Measurements from ENCODE around the gene SLC39A11. TPM values are rescaled to one million over a fixed set of nuclear protein-coding genes. Genes with fewer than 3 reads are reported as not detected.

SLC39A11 gene
- total RNA-seq, 1 experiment from 2014 or later = 18.6 TPM

- no TSS peak for BruUV-seq (replicated peaks)
- Histone ChIP-seq H3K9me3 (ENCODE audit: low read depth, low read length, poor library complexity, severe bottlenecking) (no peaks in the 10 kb centered on the region), H3K27ac (ENCODE audit: low read depth, low read length, poor library complexity, severe bottlenecking) (no peak overlapping the region), H3K27me3 (replicated peaks; ENCODE audit: insufficient read depth, low read depth, low read length, poor library complexity) (no peaks in the 10 kb centered on the region), H3K36me3 (ENCODE audit: insufficient read depth, low read length, poor library complexity, severe bottlenecking) (no peaks in the 10 kb centered on the region), H3K4me1 (ENCODE audit: insufficient read depth, low read length, poor library complexity, severe bottlenecking) (peaks cover under 1% of the 10 kb centered on the region), H3K4me3 (ENCODE audit: low read depth, low read length, poor library complexity, severe bottlenecking) (no peak overlapping the region)
- TF ChIP-seq, protein P1, sequence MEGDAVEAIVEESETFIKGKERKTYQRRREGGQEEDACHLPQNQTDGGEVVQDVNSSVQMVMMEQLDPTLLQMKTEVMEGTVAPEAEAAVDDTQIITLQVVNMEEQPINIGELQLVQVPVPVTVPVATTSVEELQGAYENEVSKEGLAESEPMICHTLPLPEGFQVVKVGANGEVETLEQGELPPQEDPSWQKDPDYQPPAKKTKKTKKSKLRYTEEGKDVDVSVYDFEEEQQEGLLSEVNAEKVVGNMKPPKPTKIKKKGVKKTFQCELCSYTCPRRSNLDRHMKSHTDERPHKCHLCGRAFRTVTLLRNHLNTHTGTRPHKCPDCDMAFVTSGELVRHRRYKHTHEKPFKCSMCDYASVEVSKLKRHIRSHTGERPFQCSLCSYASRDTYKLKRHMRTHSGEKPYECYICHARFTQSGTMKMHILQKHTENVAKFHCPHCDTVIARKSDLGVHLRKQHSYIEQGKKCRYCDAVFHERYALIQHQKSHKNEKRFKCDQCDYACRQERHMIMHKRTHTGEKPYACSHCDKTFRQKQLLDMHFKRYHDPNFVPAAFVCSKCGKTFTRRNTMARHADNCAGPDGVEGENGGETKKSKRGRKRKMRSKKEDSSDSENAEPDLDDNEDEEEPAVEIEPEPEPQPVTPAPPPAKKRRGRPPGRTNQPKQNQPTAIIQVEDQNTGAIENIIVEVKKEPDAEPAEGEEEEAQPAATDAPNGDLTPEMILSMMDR (conservative IDR thresholded peaks at IDR 0.05; ENCODE audit: low read depth, low read length) = no peak
- TF ChIP-seq EZH2 (IDR thresholded peaks at IDR 0.05; ENCODE audit: borderline replicate concordance, low read depth, low read length, poor library complexity, severe bottlenecking) = no peak
- DNase-seq (ENCODE audit: low spot score) = no peak
- intact Hi-C loops (cut with micrococcal nuclease; ENCODE audit: unreplicated experiment) = no loop called here
- ChIA-PET POLR2A (ENCODE audit: low non-redundant PET) (no interaction called here), CTCF (no interaction called here)
Measured at GRCh38 chr17:72998343-72998742, 94.1 kb downstream of the SLC39A11 start.

DNA sequence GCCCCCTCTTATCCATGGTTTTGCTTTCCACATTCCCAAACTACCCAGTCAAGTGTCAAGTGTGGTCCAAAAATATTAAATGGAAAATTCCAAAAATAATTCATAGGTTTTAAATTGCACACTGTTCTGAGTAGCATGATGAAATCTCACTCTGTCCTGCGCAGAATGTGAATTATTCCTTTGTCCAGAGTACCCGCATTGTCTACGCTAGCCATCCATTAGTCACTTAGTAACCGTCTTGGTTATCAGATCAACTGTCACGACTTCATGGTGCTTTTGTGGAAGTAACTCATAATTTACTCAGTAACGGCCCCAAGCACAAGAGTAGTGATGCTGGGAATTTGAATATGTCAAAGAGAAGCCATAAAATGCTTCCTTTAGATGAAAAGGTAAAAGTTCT, 94.9 kb downstream of the SLC39A11 start:
- ChIA-PET CTCF (no interaction called here), POLR2A (ENCODE audit: low non-redundant PET) (no interaction called here)
- H3K36me3 ChIP-seq (ENCODE audit: insufficient read depth, low read length, poor library complexity, severe bottlenecking) = no peaks in the 10 kb centered on the region
- H3K27ac ChIP-seq (ENCODE audit: low read depth, low read length, poor library complexity, severe bottlenecking) = no peak overlapping the region
- no TSS peak for BruUV-seq (replicated peaks)
- no peak overlapping the region for H3K4me3 ChIP-seq (ENCODE audit: low read depth, low read length, poor library complexity, severe bottlenecking)
- H3K4me1 ChIP-seq (ENCODE audit: insufficient read depth, low read length, poor library complexity, severe bottlenecking) = peaks cover 7% of the 10 kb centered on the region
- no peaks in the 10 kb centered on the region for H3K9me3 ChIP-seq (ENCODE audit: low read depth, low read length, poor library complexity, severe bottlenecking)
- DNase-seq (ENCODE audit: low spot score) = no peak
- H3K27me3 ChIP-seq (replicated peaks; ENCODE audit: insufficient read depth, low read depth, low read length, poor library complexity) = no peaks in the 10 kb centered on the region
- TF ChIP-seq EZH2 (IDR thresholded peaks at IDR 0.05; ENCODE audit: borderline replicate concordance, low read depth, low read length, poor library complexity, severe bottlenecking) = no peak
- TF ChIP-seq, protein P1 (conservative IDR thresholded peaks at IDR 0.05; ENCODE audit: low read depth, low read length) = no peak
- intact Hi-C loops (cut with micrococcal nuclease; ENCODE audit: unreplicated experiment) = no loop called here

DNA sequence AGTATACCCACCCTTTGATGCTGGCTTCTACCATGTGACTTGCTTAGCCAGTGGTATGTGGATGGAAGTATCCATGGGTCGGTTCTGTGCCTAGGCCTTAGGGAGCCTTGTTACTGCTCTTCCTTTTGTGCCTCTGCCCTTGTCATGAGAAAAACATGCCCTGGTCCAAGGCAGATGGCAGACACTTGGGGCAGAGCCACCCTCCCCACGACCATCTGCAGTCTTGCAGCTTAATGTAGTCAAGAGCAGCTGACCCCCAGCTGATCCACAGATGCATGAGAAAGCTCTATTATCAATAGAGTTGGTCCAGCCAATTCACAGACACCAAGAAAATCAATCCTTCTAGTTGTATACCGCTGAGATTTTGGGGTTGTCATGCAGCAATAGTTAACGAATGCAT, 95.7 kb downstream of the SLC39A11 start:
- no TSS peak for BruUV-seq (replicated peaks)

More for the DNA sequence above, 95.7 kb downstream of the SLC39A11 start:
- no peak for DNase-seq (ENCODE audit: low spot score)
- H3K9me3 ChIP-seq (ENCODE audit: low read depth, low read length, poor library complexity, severe bottlenecking) = no peaks in the 10 kb centered on the region
- H3K36me3 ChIP-seq (ENCODE audit: insufficient read depth, low read length, poor library complexity, severe bottlenecking) = no peaks in the 10 kb centered on the region
- peaks cover 9% of the 10 kb centered on the region for H3K4me1 ChIP-seq (ENCODE audit: insufficient read depth, low read length, poor library complexity, severe bottlenecking)
- no peak overlapping the region for H3K27ac ChIP-seq (ENCODE audit: low read depth, low read length, poor library complexity, severe bottlenecking)
- POLR2A ChIA-PET (ENCODE audit: low non-redundant PET) = no interaction called here
- intact Hi-C loops (cut with micrococcal nuclease; ENCODE audit: unreplicated experiment) = no loop called here
- no peak for TF ChIP-seq EZH2 (IDR thresholded peaks at IDR 0.05; ENCODE audit: borderline replicate concordance, low read depth, low read length, poor library complexity, severe bottlenecking)
- TF ChIP-seq, protein P1 (conservative IDR thresholded peaks at IDR 0.05; ENCODE audit: low read depth, low read length) = no peak
- CTCF ChIA-PET = no interaction called here
- H3K4me3 ChIP-seq (ENCODE audit: low read depth, low read length, poor library complexity, severe bottlenecking) = no peak overlapping the region
- H3K27me3 ChIP-seq (replicated peaks; ENCODE audit: insufficient read depth, low read depth, low read length, poor library complexity) = no peaks in the 10 kb centered on the region
